WTC11 (cell line): ENCODE data around the gene GPR62.

Source experiments
- ATF2 ChIP-seq: sonication (generic); formaldehyde crosslinking; IDR thresholded peaks from 2 replicates; pipeline ENCODE4 v1.8.1; 2022; ENCODE audit warnings: low read depth, missing genetic modification reagents, borderline replicate concordance
- CREM ChIP-seq: sonication (generic); formaldehyde crosslinking; IDR thresholded peaks from 2 replicates; pipeline ENCODE4 v1.8.1; 2022; ENCODE audit warnings: mild to moderate bottlenecking, missing genetic modification reagents, moderate library complexity
- IRF2 ChIP-seq: sonication (generic); formaldehyde crosslinking; IDR thresholded peaks from 2 replicates; pipeline ENCODE4 v1.8.0; 2022; ENCODE audit warnings: low read depth, missing genetic modification reagents, borderline replicate concordance
- JUN ChIP-seq: sonication (generic); formaldehyde crosslinking; IDR thresholded peaks from 2 replicates; pipeline ENCODE4 v1.8.0; 2023; ENCODE audit warnings: mild to moderate bottlenecking, missing genetic modification reagents
- NFYB ChIP-seq: sonication (generic); formaldehyde crosslinking; conservative IDR thresholded peaks from 2 replicates; pipeline ENCODE4 v1.8.0; 2022; ENCODE audit warnings: low read depth, missing genetic modification reagents
- USF2 ChIP-seq: sonication (generic); formaldehyde crosslinking; IDR thresholded peaks from 2 replicates; pipeline ENCODE4 v1.8.1; 2023; ENCODE audit warnings: mild to moderate bottlenecking, missing genetic modification reagents, moderate library complexity
- ZNF423 ChIP-seq: fragments of 250-450 bp; sonication (Bioruptor Pico); IDR thresholded peaks from 2 replicates; pipeline ENCODE4 v2.1.2; 2022; ENCODE audit warnings: mild to moderate bottlenecking, moderate library complexity
- TF ChIP-seq, protein P1 (sequence below): fragments of 200-600 bp; IDR thresholded peaks from 2 replicates; pipeline ENCODE4 v1.8.0; 2022; ENCODE audit warnings: antibody characterized with exemption
- TF ChIP-seq, protein P2 (sequence below): sonication (generic); formaldehyde crosslinking; conservative IDR thresholded peaks from 2 replicates; pipeline ENCODE4 v1.8.1; 2023; ENCODE audit warnings: mild to moderate bottlenecking, low read depth, missing genetic modification reagents, moderate library complexity
- TF ChIP-seq, protein P3 (sequence below): sonication (generic); formaldehyde crosslinking; IDR thresholded peaks from 2 replicates; pipeline ENCODE4 v1.8.0; 2022; ENCODE audit warnings: mild to moderate bottlenecking, missing genetic modification reagents
- TF ChIP-seq, protein P4 (sequence below): sonication (generic); formaldehyde crosslinking; IDR thresholded peaks from 2 replicates; pipeline ENCODE4 v1.8.0; 2023; ENCODE audit warnings: mild to moderate bottlenecking, missing genetic modification reagents

DNA sequence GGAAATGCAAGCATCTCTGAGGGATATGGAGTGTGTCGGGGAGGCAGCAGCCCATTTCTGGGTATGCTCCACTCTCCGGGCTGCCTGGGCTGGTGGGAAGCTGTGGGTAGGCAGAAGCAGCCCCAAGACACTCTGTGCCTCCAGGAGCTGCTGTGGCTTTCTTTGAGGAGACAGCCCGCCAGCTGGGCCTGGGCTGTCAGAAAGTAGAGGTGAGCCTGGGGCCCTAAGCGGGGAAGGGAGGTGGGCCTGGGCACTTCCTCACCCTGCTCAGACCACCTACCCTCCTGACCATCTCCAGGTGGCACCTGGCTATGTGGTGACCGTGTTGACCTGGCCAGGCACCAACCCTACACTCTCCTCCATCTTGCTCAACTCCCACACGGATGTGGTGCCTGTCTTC, 29.9 kb downstream of the GPR62 start:
- TF ChIP-seq USF2 (CRISPR knock-in tag) (no peak), ATF2 (no peak), JUN (CRISPR knock-in tag) (no peak), IRF2 (CRISPR knock-in tag) (no peak), CREM (no peak), NFYB (CRISPR knock-in tag) (no peak), ZNF423 (CRISPR knock-in tag) (no peak)
- TF ChIP-seq, protein P1, sequence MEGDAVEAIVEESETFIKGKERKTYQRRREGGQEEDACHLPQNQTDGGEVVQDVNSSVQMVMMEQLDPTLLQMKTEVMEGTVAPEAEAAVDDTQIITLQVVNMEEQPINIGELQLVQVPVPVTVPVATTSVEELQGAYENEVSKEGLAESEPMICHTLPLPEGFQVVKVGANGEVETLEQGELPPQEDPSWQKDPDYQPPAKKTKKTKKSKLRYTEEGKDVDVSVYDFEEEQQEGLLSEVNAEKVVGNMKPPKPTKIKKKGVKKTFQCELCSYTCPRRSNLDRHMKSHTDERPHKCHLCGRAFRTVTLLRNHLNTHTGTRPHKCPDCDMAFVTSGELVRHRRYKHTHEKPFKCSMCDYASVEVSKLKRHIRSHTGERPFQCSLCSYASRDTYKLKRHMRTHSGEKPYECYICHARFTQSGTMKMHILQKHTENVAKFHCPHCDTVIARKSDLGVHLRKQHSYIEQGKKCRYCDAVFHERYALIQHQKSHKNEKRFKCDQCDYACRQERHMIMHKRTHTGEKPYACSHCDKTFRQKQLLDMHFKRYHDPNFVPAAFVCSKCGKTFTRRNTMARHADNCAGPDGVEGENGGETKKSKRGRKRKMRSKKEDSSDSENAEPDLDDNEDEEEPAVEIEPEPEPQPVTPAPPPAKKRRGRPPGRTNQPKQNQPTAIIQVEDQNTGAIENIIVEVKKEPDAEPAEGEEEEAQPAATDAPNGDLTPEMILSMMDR = no peak
- TF ChIP-seq, protein P2, sequence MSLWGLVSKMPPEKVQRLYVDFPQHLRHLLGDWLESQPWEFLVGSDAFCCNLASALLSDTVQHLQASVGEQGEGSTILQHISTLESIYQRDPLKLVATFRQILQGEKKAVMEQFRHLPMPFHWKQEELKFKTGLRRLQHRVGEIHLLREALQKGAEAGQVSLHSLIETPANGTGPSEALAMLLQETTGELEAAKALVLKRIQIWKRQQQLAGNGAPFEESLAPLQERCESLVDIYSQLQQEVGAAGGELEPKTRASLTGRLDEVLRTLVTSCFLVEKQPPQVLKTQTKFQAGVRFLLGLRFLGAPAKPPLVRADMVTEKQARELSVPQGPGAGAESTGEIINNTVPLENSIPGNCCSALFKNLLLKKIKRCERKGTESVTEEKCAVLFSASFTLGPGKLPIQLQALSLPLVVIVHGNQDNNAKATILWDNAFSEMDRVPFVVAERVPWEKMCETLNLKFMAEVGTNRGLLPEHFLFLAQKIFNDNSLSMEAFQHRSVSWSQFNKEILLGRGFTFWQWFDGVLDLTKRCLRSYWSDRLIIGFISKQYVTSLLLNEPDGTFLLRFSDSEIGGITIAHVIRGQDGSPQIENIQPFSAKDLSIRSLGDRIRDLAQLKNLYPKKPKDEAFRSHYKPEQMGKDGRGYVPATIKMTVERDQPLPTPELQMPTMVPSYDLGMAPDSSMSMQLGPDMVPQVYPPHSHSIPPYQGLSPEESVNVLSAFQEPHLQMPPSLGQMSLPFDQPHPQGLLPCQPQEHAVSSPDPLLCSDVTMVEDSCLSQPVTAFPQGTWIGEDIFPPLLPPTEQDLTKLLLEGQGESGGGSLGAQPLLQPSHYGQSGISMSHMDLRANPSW = no peak
- TF ChIP-seq, protein P3, sequence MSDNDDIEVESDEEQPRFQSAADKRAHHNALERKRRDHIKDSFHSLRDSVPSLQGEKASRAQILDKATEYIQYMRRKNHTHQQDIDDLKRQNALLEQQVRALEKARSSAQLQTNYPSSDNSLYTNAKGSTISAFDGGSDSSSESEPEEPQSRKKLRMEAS (CRISPR knock-in tag) = no peak
- TF ChIP-seq, protein P4, sequence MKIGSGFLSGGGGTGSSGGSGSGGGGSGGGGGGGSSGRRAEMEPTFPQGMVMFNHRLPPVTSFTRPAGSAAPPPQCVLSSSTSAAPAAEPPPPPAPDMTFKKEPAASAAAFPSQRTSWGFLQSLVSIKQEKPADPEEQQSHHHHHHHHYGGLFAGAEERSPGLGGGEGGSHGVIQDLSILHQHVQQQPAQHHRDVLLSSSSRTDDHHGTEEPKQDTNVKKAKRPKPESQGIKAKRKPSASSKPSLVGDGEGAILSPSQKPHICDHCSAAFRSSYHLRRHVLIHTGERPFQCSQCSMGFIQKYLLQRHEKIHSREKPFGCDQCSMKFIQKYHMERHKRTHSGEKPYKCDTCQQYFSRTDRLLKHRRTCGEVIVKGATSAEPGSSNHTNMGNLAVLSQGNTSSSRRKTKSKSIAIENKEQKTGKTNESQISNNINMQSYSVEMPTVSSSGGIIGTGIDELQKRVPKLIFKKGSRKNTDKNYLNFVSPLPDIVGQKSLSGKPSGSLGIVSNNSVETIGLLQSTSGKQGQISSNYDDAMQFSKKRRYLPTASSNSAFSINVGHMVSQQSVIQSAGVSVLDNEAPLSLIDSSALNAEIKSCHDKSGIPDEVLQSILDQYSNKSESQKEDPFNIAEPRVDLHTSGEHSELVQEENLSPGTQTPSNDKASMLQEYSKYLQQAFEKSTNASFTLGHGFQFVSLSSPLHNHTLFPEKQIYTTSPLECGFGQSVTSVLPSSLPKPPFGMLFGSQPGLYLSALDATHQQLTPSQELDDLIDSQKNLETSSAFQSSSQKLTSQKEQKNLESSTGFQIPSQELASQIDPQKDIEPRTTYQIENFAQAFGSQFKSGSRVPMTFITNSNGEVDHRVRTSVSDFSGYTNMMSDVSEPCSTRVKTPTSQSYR = no peak
